GM21723 (cell line): ENCODE results near the gene KLF1.
"Not testable (repeated sequence)": the region's sequence is repeated elsewhere in the genome, so short reads cannot be mapped to it uniquely, and the experiment has no call there.

ENCODE experiments used
- ATAC-seq: cut with Tn5 transposase; IDR thresholded peaks from one replicate; pipeline ENCODE4 v1.9.1; 2021; ENCODE audit warnings: mild to moderate bottlenecking, moderate library complexity; ENCODE audit not compliant: unreplicated experiment

KLF1 gene

DNA sequence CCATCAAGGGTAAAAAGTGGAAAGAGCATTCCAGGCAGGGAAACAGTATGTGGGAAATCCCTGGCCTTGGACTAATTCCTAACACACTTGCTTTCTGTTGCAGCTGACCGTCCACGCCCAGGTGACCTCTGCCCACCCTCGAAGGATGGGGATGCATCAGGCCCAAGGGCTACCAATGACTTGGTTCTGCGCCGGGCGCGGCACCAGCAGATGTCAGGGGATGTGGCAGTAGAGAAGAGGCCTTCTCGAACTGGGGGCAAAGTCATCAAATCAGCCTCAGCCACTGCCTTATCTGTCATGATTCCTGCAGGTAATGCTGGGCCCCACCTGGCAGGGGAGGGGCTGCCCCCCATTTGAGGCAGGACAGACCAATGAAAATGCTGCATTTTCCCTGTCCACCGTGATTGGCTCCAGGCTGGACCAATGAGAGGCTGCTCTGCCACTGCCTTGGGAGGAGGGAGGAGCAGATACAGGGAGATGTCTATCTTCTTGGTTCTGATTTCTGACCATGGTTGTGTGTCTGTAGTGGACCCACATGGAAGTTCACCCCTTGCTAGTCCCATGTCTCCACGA is 18.4 kb downstream of the KLF1 start:
- no peak for ATAC-seq

DNA sequence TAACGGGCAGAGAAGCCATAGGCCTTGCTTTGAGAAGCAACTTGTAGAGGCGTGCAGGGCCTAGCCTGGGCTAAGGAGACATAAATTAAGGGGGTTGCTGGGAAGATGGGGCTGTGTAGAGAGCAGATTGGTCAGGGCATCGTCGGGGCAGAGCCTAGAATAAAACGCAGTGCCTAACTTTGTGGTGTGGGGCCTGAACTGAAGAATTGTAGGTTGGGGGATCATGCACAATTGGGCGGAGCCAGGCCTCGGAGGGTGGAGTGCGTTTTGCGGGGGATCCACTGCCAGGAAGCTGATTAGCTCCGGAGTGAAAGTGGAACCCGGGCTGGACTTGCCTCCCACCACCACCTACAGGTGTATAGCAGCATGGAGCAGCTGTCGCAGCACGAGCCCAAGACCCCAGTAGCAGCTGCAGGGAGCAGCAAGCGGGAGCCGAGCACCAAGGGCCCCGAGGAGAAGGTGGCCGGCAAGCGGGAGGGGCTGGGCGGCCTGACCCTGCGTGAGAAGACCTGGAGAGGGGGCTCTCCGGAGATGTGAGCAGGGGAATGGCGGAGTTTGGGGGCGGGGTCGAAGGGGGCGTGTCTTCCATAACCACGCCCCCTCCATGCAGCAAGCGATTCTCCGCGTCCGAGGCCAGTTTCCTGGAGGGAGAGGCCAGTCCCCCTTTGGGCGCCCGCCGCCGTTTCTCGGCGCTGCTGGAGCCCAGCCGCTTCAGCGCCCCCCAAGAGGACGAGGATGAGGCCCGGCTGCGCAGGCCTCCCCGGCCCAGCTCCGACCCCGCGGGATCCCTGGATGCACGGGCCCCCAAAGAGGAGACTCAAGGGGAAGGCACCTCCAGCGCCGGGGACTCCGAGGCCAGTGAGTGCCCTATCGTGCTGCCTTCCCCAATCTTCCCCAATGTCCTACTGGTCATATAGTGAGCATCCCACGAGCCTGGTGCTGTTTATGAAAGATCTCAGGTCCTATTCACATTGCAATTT is 19.6 kb downstream of the KLF1 start:
- ATAC-seq: peak; percentile 52

- no peak for ATAC-seq
Observed at GRCh38 chr19:12866416-12867119, 20.4 kb downstream of the KLF1 start.

DNA sequence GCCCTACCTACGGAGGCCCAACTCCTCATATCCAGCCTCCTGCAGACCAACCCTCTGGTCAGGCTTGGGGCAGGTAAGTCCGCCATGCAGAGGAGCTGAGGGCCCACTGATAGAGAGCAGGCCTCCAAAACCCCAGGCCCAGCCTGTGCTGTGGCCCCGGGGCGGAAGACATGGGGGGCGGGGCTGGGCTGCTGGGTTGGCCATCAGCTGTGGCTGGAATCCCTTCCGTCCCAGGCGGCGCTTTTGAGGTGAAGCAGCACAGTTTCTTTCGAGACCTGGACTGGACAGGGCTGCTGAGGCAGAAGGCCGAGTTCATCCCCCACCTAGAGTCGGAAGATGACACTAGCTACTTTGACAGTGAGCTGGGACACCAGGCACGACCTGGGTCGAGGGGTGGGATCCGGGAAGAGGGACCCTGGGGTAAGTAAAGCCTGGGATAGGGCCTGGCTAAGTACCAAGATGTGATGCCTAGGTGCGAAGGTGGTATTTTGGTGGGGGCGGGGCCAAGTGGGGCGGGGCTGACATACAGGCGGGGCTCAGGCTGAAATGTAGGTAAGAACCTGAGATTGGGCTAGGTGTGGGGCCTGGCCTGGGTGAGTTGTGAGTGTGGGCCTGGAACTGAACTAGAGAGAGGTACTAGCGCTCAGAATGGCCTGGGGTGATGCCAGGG is 21.1 kb downstream of the KLF1 start:
- no peak for ATAC-seq

DNA sequence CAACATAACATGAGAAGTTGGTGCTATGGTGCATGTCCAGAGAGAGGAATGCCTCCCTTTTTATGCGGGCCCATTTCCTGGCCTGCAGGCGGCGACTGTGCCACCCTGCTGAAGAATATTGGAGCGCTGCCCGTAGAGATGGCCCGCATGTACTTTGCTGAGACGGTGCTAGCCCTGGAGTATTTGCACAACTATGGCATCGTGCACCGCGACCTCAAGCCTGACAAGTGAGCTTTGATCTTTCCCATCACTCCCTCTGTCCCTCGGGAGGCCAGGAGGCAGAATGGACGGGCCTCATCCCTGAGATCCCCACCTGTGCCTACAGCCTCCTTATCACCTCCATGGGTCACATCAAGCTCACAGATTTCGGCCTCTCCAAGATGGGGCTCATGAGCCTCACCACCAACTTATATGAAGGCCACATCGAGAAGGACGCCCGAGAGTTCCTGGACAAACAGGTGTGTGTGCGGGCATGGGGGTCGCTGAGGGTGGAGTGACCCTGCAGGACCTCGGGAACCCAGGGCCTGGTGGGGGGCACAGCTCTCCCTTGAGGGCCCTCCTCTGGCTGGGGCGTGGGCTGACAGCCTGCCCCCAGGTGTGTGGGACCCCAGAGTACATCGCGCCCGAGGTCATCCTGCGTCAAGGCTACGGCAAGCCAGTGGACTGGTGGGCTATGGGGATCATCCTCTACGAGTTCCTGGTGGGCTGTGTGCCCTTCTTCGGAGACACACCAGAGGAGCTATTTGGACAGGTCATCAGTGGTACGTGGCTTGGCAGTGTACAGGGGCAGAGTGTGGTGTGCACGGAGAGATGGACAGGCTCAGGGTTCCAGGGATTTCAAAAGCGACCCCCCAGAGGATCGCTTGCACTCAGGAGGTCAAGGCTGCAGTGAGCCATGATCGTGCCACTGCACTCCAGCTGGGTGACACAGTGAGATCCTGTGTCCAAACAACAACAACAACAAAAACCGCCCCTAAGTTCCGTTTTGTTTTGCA is 22.0 kb downstream of the KLF1 start:
- no peak for ATAC-seq

DNA sequence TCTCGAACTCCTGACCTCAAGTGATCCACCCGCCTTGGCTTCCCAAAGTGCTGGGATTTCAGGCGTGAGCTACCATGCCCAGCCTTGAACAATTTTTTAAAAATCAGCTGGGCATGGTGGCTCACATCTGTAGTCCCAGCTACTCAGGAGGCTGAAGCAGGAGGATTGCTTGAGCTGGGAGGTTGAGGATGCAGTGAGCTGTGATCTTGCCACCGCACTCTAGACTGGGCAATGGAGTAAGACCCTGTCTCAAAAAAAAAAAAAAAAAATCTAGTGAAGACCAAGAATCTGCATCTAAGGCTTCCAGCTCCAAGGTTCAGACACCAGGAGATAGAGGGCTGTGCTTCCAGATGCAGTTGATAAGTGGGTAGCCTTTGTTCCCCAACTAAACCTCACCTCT is 22.9 kb downstream of the KLF1 start:
- no peak for ATAC-seq

DNA sequence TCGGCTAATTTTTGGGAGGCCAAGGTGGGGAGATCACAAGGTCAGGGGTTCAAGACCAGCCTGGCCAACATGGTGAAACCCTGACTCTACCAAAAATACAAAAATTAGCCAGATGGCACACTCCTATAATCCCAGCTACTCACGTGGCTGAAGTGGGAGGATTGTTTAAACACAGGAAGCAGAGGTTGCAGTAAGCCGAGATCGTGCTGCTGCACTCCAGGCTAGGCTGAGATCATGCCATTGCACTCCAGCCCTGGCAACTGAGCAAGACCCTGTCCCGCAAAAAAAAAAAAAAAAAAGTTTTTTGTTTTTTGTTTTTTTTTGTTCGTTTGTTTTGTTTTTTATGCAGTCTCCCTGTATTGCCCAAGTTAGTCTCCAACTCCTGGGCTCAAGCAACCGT is 27.5 kb downstream of the KLF1 start:
- ATAC-seq: no peak

DNA sequence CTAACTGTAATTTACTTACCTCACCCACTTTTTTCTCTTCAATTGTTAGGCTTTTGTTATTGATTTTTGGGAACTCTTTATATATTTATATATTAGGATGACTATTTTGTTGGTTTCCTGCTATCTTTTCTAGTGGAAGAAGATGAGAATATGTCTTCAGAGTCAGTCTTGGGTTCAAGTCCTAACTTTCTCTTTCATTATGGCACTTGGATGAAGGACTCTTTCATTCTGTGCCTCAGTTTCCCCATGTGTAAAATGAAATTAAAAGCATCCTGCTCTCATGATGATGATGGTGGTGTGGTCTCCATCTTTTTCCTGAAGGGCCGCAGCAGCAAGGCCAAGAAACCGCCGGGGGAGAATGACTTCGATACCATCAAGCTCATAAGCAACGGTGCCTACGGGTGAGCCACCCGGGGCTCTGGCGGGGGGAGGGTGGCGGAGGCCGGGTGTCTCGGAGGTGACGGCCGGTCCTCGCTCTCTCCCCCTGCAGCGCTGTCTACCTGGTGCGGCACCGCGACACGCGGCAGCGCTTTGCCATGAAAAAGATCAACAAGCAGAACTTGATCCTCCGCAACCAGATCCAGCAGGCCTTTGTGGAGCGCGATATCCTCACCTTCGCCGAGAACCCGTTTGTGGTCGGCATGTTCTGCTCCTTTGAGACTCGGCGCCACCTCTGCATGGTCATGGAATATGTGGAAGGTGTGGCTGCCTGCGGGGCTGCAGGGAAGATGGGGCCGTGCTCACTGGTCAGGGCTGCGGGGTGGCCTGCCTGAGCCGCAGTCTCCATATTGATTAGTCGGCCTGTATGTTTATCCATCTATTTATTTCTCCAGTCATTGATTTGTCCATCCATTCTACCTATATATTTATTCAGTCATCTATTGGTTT is 28.7 kb downstream of the KLF1 start:
- no peak for ATAC-seq

DNA sequence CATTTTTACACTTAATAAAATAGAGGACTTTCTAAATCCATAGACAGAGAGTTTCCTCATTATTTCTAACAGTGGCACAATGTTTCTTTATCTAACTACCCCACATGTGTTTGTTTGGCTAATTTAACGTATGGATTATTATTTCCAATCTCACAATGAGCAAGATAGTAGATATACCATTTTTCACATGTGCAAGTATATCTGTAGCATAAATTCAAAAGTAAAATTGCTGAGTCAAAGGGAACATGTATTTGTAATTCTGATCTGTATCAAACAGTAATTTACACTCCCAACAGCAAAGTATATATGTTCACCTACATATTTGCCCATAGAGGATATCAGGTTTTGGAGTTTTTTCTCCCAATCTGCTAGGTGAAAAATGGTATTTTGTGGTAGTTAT is 30.3 kb downstream of the KLF1 start:
- no peak for ATAC-seq

DNA sequence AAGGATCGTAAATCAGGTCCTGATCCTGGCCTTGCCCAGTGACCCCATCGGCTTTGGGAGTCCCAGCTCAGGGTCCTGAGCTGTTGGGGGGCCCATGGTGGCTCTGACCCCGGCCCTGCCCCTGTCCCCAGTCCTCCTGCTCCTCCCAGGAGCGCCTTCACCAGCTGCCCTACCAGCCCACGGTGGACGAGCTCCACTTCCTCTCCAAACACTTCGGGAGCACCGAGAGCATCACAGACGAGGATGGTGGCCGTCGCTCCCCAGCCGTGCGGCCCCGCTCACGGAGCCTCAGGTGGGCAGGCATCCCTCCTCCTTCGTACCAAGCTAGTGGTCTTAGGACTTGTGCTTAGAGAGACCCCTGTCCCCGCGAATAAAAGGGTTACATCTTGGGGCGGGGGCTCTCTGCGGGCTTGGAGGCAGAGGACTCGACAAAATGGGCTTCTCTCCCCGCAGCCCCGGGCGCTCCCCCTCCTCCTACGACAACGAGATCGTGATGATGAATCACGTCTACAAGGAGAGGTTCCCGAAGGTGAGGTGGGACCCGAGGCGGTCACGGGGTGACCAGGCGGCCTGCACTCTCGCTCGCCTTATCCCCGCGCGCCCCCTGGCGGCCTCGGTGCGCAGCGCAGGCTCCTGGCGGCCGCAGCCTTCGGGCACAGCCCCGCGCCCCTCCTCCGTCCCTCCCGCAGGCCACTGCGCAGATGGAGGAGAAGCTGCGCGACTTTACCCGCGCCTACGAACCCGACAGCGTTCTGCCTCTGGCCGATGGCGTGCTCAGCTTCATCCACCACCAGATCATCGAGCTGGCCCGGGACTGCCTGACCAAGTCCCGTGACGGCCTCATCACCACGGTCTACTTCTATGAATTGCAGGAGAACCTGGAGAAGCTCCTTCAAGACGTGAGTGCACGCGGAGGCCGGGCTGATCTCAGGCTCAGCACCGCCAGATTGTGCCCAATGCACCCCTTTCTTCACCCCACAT is 39.6 kb downstream of the KLF1 start:
- peak; percentile 56 for ATAC-seq

GRCh38 chr19:12846613-12847012 is 40.4 kb downstream of the KLF1 start:
- ATAC-seq: not testable (repeated sequence)

- no peak for ATAC-seq
Observed at GRCh38 chr19:12843999-12844732, 42.8 kb downstream of the KLF1 start.

DNA sequence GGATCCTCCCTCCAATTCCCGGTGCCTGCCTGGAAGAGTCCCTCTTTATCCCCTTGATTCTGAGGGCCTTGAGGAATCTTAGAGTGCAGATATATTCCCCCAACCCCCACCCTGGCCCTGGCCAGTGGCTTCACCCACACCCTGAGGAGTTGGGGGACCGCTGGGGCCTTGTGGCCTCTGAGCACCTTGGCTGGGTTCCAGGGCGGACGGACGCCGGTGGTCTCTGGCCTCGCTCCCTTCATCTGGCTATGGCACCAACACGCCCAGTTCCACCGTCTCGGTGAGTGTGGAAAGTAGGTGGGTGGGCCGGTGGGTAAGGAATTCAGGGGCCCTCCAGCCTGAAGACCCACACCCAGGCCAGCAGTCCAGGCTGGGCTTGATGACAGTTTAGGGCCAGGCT is 43.7 kb downstream of the KLF1 start:
- ATAC-seq: no peak

- ATAC-seq: no peak
Observed at GRCh38 chr19:12842511-12842910, 44.5 kb downstream of the KLF1 start.

DNA sequence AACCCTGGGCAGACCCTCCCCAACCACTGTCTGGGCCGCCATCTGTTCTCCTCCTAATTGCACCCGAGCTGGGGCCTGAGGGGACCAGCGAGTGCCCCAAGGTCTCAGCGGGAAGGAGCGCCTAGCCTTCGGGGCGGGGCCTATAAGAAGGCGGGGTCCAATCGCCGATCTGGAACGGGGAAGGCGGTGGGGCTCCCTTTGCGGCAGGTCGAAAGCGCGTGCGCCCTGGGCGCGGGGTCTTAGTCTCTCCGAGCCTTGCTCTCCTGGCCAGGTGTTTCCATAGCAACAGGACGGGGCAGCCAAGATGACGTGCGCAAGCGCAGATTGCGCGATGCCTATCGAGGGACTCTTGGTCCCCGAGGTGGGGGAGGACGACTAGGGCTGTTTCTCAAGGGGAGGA is 45.9 kb downstream of the KLF1 start:
- no peak for ATAC-seq

DNA sequence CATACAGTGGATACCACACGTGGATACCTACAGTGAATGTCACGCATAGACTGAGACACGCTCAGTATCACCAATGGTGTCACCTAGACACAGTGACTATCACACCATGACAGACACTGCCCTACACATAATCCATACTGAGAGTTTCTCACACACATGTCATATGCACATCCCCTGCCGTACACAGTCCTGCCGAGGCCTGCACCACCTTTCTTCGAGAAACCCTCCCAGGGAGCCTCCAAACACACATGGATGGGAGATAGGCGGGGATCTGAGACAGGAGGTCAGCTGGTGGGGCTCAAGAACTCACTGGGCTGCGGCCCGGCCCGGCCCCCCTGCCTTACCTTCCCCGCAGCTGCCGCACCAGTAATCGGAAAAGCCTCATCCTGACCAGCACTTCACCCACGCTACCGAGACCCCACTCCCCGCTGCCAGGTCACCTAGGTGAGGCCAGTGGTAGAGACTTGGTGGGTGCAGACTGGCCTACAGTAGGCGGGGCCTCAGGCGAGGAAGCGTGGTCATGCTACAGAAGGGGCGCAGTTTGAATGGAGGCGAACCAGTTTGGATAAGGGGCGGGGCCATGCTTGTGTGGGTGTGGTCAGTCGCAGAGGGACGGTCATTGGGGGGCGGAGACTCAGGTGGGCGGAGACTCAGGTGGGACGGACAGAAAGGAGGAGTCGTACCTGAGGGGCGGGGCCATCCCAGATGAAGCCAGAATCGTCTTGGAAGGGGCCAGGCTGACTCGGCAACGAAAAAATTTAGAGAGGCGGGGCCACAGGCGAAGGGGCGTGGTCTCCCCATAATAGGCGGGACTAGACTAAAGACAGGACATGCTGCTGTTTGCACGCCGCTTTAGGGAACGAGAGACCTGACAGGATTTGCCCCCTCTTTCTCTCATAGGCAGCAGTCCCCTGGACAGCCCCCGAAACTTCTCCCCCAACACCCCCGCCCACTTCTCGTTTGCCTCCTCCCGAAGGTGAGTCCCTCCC is 46.6 kb downstream of the KLF1 start:
- ATAC-seq: no peak
